ENCODE data around the gene MOXD1.
A peak's percentile ranks its signal among the peaks of the same experiment; 100 is the strongest.
"Not testable (repeated sequence)": the region's sequence is repeated elsewhere in the genome, so short reads cannot be mapped to it uniquely, and the experiment has no call there.

The MOXD1 gene

GRCh38 chr6:132351986-132352385 is 49.3 kb downstream of the MOXD1 start:
- not testable (repeated sequence) for DNase-seq (ENCODE audit: low spot score)

- DNase-seq (ENCODE audit: low spot score), result no peak
Observed at GRCh38 chr6:132348231-132348630, 53.0 kb downstream of the MOXD1 start.

GRCh38 chr6:132344811-132345210 is 56.5 kb downstream of the MOXD1 start:
- no peak for DNase-seq (ENCODE audit: low spot score)

- no peak for DNase-seq (ENCODE audit: low spot score)
Observed at GRCh38 chr6:132341646-132342045, 59.6 kb downstream of the MOXD1 start.

- DNase-seq (ENCODE audit: low spot score), result no peak
Observed at GRCh38 chr6:132334521-132334885, 66.8 kb downstream of the MOXD1 start.

GRCh38 chr6:132333639-132334520 is 67.4 kb downstream of the MOXD1 start:
- DNase-seq (ENCODE audit: low spot score), result peak; percentile 59

GRCh38 chr6:132330759-132331158 is 70.5 kb downstream of the MOXD1 start:
- no peak for DNase-seq (ENCODE audit: low spot score)

- no peak for DNase-seq (ENCODE audit: low spot score)
Observed at GRCh38 chr6:132322398-132322797, 78.9 kb downstream of the MOXD1 start.

GRCh38 chr6:132320007-132320406 is 81.3 kb downstream of the MOXD1 start:
- no peak for DNase-seq (ENCODE audit: low spot score)

- DNase-seq (ENCODE audit: low spot score), result no peak
Observed at GRCh38 chr6:132316970-132317369, 84.3 kb downstream of the MOXD1 start.

GRCh38 chr6:132314432-132314831 is 86.8 kb downstream of the MOXD1 start:
- DNase-seq (ENCODE audit: low spot score), result no peak

GRCh38 chr6:132310921-132311320 is 90.4 kb downstream of the MOXD1 start:
- no peak for DNase-seq (ENCODE audit: low spot score)

GRCh38 chr6:132310151-132310550 is 91.1 kb downstream of the MOXD1 start:
- not testable (repeated sequence) for DNase-seq (ENCODE audit: low spot score)

GRCh38 chr6:132304891-132305305 is 96.4 kb downstream of the MOXD1 start:
- DNase-seq (ENCODE audit: low spot score), result no peak

- DNase-seq (ENCODE audit: low spot score), result peak; percentile 48
Observed at GRCh38 chr6:132300323-132300949, 100.8 kb downstream of the MOXD1 start.

- DNase-seq (ENCODE audit: low spot score), result peak; percentile 23
Observed at GRCh38 chr6:132298344-132298949, 102.8 kb downstream of the MOXD1 start.

GRCh38 chr6:132289756-132290155 is 111.5 kb downstream of the MOXD1 start:
- DNase-seq (ENCODE audit: low spot score), result no peak

GRCh38 chr6:132287101-132287500 is 114.2 kb downstream of the MOXD1 start:
- no peak for DNase-seq (ENCODE audit: low spot score)

GRCh38 chr6:132286298-132287019 is 114.8 kb downstream of the MOXD1 start:
- DNase-seq (ENCODE audit: low spot score), result no peak

GRCh38 chr6:132285004-132285780 is 116.1 kb downstream of the MOXD1 start:
- DNase-seq (ENCODE audit: low spot score), result no peak

GRCh38 chr6:132282696-132283095 is 118.6 kb downstream of the MOXD1 start:
- no peak for DNase-seq (ENCODE audit: low spot score)

- no peak for DNase-seq (ENCODE audit: low spot score)
Observed at GRCh38 chr6:132280436-132280835, 120.8 kb downstream of the MOXD1 start.

Measured in COLO829 (cell line).